22Rv1 (cell line): ENCODE measurements around the gene SIRT7.

Experiments
- CTCF ChIP-seq: fragments of 450-650 bp; IDR thresholded peaks from 2 replicates; pipeline ENCODE4 v1.5.1; 2017; ENCODE audit warnings: mild to moderate bottlenecking
- ZFX ChIP-seq: fragments of 450-650 bp; IDR thresholded peaks from 2 replicates; pipeline ENCODE4 v1.6.1; 2017; ENCODE audit warnings: antibody characterized with exemption, borderline replicate concordance

GRCh38 chr17:81901167-81902022, 16.6 kb downstream of the SIRT7 start:
- TF ChIP-seq CTCF (no peak), ZFX (no peak)
